ENCODE results near the gene GJD4. TPM values are rescaled to one million over a fixed set of nuclear protein-coding genes. Genes with fewer than 3 reads are reported as not detected.

GJD4 gene
- total RNA-seq, 6 experiments from 2014 or later = not detected

DNA sequence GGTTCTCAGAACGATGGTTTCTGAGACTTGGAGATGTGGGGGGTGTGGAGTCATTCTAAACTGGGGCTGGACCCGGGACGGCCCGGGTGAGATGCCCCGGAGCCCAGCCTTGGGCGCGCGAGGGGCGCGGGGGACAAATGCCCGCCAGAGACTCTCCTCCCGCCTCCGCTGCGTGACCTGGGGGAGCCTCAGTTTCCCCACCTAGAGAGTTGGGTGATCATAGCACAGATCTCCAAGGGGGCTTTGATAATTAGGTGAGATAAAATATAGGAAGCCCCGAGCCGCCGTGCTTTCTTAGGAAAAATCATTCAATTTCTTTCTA is 37.6 kb downstream of the GJD4 start:
- TF ChIP-seq, protein P1, sequence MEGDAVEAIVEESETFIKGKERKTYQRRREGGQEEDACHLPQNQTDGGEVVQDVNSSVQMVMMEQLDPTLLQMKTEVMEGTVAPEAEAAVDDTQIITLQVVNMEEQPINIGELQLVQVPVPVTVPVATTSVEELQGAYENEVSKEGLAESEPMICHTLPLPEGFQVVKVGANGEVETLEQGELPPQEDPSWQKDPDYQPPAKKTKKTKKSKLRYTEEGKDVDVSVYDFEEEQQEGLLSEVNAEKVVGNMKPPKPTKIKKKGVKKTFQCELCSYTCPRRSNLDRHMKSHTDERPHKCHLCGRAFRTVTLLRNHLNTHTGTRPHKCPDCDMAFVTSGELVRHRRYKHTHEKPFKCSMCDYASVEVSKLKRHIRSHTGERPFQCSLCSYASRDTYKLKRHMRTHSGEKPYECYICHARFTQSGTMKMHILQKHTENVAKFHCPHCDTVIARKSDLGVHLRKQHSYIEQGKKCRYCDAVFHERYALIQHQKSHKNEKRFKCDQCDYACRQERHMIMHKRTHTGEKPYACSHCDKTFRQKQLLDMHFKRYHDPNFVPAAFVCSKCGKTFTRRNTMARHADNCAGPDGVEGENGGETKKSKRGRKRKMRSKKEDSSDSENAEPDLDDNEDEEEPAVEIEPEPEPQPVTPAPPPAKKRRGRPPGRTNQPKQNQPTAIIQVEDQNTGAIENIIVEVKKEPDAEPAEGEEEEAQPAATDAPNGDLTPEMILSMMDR (IDR thresholded peaks at IDR 0.05) = no peak
- peaks cover 36% of the 10 kb centered on the region for H3K27me3 Mint-ChIP-seq (ENCODE audit: insufficient read depth)
- no peaks in the 10 kb centered on the region for H3K36me3 Mint-ChIP-seq (ENCODE audit: low read depth)
- H3K9me3 Mint-ChIP-seq = no peaks in the 10 kb centered on the region
- peaks cover 19% of the 10 kb centered on the region for H3K4me1 Mint-ChIP-seq (ENCODE audit: low read depth)
- DNase-seq = no peak
- no peak overlapping the region for H3K27ac Mint-ChIP-seq
- H3K4me3 Mint-ChIP-seq = peak overlapping the region; percentile 83

DNA sequence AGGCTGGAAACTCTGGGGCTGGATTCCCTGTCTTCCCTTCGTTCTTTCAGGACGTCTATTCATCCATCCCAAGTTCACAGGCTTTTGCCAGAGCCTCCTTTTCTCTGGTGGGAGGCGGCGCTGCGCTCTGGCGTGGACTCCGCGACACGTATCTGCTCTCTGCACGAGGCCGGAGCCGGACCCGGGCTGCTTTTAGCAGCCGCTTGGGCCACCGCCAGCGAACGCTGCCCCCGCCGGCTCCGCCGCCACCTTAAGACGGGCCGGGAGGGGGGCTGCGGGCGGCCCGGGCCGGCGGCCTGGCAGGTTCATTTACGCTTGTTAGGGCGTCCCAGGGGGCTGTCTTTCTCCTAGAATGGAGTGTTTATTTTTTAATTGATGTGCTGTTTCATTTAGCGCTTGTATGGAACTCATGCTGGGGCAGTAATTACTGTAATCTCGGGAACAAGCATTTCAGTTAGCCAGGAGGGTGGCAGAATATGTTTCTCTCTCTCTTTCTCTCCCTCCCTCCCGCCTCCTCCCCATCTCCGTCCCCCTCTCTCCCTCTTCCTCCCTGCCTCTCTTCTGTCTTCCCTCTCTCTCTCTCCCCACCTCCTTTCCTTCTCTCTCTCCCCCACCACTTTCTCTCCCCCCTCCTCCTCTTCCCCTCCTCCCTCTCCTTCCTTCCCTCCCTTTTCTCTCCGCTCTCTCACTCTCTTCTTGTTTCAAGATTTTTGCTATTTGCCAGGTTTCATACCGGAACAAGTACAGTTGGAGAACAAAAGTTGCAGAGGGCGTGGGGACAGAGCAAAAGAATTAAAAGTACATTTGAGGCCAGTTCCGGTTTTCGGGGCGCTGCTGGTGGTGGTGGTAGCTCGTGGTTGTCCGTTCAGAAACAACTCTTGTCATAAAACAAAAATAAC is 38.3 kb downstream of the GJD4 start:
- H3K36me3 Mint-ChIP-seq (ENCODE audit: low read depth) = no peaks in the 10 kb centered on the region
- peaks cover 34% of the 10 kb centered on the region for H3K27me3 Mint-ChIP-seq (ENCODE audit: insufficient read depth)
- TF ChIP-seq, protein P1 (IDR thresholded peaks at IDR 0.05) = no peak
- no peaks in the 10 kb centered on the region for H3K9me3 Mint-ChIP-seq
- H3K27ac Mint-ChIP-seq = no peak overlapping the region
- no peak for DNase-seq
- peaks cover 19% of the 10 kb centered on the region for H3K4me1 Mint-ChIP-seq (ENCODE audit: low read depth)
- peak overlapping the region; percentile 83 for H3K4me3 Mint-ChIP-seq

DNA sequence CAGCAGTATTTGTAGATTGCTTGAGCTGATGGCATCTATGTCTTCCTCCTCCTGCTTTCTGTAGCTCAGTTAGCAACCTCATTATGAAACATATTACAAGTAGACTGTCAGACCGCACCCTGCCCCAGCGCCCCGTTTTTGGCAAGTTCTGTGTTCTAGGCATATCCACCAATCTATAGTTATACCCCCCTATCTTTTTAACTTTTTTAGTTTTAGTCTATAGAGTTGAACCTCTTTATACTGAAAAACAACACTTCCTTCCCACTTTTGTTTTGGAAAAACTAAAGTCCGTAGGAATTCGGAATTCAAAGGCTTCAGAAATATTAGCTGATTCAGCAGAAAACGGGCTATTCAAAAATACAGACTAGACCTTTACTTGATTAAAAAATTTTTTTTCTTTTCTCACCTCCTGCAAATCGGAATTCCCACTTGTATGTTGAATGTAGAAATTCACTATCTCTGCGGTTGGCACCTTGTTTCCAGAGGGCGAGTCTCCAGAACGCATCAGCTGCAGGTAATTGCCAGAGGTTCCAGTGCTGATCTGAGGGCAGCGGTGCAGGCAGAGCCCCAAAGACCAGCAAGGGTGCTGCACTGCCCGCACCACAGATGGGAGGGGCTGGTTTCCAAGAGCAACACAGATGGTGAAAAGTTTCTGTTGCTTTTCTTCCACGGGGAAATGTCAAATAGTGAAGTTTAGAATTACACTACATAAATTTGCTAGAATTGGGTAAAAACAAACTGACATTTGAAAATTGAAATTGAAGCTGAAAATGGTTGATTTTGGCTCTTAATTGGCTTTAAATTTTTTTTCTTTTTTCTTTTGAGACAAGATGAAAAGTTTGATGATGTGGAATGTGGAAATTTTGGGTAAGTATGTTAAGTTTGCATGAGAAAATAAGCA is 39.2 kb downstream of the GJD4 start:
- H3K27me3 Mint-ChIP-seq (ENCODE audit: insufficient read depth) = peaks cover 34% of the 10 kb centered on the region
- no peaks in the 10 kb centered on the region for H3K9me3 Mint-ChIP-seq
- H3K27ac Mint-ChIP-seq = no peak overlapping the region
- peaks cover 19% of the 10 kb centered on the region for H3K4me1 Mint-ChIP-seq (ENCODE audit: low read depth)
- peak overlapping the region; percentile 83 for H3K4me3 Mint-ChIP-seq
- no peak for DNase-seq
- H3K36me3 Mint-ChIP-seq (ENCODE audit: low read depth) = no peaks in the 10 kb centered on the region
- TF ChIP-seq, protein P1 (IDR thresholded peaks at IDR 0.05) = no peak

DNA sequence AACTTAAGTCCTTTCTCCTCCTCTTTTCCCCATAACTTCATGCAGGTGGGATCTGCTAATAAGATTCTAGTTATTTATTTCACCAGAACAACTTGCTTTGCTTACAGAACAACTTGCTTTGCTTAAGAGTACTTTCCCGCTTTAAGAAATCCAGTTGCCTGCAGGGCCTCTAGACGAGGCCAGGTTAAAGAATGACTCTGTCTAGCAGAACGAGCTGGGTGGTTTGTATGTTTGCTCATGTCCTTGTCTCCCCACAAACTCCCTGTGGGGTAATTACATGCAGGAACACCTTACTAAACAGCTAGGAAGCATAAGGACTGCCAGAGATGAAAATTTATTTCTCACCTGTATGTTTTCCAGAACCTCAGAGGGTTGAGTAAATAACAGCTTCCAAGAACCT is 45.8 kb downstream of the GJD4 start:
- H3K27ac Mint-ChIP-seq = no peak overlapping the region
- peaks cover 4% of the 10 kb centered on the region; the same call in 1 of the 2 replicates for H3K27me3 Mint-ChIP-seq (ENCODE audit: insufficient read depth)
- DNase-seq = no peak
- no peak overlapping the region for H3K4me3 Mint-ChIP-seq
- TF ChIP-seq, protein P1 (IDR thresholded peaks at IDR 0.05) = no peak
- no peaks in the 10 kb centered on the region for H3K36me3 Mint-ChIP-seq (ENCODE audit: low read depth)
- no peaks in the 10 kb centered on the region for H3K4me1 Mint-ChIP-seq (ENCODE audit: low read depth)
- H3K9me3 Mint-ChIP-seq = no peaks in the 10 kb centered on the region

DNA sequence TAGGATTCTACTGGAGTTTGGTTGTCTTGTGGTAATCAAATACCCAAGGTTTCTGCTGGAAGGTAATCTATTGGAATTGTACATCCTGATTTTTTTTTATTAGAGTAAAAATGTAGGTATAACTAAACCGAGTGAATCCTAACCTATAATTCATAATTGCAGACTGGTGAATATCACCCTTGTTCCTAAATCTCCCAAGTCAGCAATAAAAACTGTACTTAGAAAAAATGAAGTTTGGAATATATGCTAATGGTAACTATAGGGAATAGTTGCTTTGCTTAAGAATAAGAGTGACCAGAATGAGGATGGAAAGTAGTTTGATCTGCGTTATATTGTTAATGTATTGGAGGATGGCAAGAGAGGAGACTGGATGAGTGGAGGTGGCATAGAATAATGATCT is 47.7 kb downstream of the GJD4 start:
- Mint-ChIP-seq H3K36me3 (ENCODE audit: low read depth) (no peaks in the 10 kb centered on the region), H3K4me1 (ENCODE audit: low read depth) (no peaks in the 10 kb centered on the region), H3K27ac (no peak overlapping the region), H3K9me3 (no peaks in the 10 kb centered on the region), H3K4me3 (no peak overlapping the region), H3K27me3 (ENCODE audit: insufficient read depth) (no peaks in the 10 kb centered on the region; the same call in 1 of the 2 replicates)
- no peak for DNase-seq
- TF ChIP-seq, protein P1 (IDR thresholded peaks at IDR 0.05) = no peak
